GM18499 (cell line): Measurements from ENCODE around the gene CDH23.

Experiments used
- ATAC-seq: cut with Tn5 transposase; IDR thresholded peaks from one replicate; pipeline ENCODE4 v1.9.1; 2021; ENCODE audit warnings: moderate number of reproducible peaks; ENCODE audit not compliant: insufficient read depth, unreplicated experiment

Gene CDH23

GRCh38 chr10:71741029-71741428 is 344.3 kb downstream of the CDH23 start:
- ATAC-seq, result no peak

DNA sequence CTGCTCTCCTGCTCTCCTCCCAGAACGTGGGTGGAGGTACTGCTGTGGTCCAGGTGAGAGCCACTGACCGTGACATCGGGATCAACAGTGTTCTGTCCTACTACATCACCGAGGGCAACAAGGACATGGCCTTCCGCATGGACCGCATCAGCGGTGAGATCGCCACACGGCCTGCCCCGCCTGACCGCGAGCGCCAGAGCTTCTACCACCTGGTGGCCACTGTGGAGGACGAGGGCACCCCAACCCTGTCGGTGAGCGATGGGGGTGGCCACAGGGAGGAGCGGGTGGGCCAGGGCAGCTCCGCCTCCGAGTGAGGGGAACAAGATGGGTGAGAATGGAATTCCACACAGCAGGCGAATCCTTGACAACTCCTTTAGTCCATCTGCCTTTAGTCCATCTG is 345.0 kb downstream of the CDH23 start:
- no peak for ATAC-seq

- no peak for ATAC-seq
Observed at GRCh38 chr10:71742301-71743088, 345.8 kb downstream of the CDH23 start.

- no peak for ATAC-seq
Observed at GRCh38 chr10:71743089-71743838, 346.5 kb downstream of the CDH23 start.

GRCh38 chr10:71743866-71744265 is 347.1 kb downstream of the CDH23 start:
- ATAC-seq, result no peak

DNA sequence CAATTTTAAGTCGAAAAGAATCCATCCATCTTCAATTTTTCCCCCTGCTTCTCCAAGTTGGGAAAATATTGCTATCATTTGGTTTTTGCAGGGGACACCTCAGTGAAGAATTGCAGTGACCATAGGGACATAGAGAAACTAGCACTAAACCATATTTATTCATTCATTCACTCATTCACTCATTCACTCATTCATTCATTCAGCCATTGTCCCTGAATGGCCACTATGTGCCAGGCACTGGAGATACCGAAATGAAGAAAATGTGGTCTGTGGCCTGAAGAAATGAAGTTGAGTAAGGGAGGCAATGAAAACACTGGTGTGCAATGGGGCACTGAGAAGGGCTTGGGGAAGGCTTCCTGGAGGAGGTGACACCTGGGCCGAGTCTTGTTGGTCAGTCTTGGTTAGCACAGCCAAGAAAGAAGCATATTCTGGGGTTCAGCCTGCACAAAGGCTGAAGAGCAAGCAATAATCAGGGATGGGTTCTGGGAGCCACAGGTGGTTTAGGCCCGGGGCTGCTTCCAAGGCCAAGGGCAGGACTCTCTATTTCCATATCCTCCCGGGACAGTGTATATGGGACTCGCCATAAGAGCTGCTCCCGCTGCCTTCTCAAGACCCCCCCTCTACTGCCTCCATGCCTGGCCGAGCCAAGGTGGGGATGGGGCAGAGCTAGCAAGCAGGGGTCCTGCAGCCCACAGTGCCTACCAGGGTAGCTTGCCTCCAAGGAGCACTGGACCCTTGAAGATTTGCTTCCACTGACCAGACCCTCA is 348.4 kb downstream of the CDH23 start:
- no peak for ATAC-seq

- ATAC-seq, result no peak
Observed at GRCh38 chr10:71745664-71746250, 349.0 kb downstream of the CDH23 start.

GRCh38 chr10:71746344-71747037 is 349.8 kb downstream of the CDH23 start:
- ATAC-seq, result no peak

GRCh38 chr10:71747039-71747531 is 350.4 kb downstream of the CDH23 start:
- no peak for ATAC-seq

GRCh38 chr10:71747551-71748523 is 351.1 kb downstream of the CDH23 start:
- no peak for ATAC-seq

- no peak for ATAC-seq
Observed at GRCh38 chr10:71748671-71749191, 352.0 kb downstream of the CDH23 start.

DNA sequence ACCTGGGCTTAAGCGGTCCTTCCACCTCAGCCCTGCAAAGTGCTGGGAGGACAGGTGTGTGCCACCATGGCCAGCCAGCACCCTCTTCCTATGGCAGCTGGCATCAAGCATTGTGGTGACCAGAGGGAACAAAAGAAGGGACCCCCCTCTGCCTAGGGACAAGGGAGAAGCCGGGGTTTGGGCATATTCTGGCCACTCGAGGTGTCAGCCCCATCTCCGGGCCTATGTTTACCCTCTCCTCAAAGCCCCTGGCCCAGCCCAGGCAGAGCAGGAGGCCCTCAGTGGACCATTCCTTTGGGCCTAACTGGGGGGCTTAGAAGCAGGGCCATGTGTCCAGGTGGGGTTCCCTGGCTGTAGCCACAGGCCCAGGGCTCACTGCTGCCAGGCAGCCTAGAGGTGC is 352.7 kb downstream of the CDH23 start:
- ATAC-seq, result no peak

DNA sequence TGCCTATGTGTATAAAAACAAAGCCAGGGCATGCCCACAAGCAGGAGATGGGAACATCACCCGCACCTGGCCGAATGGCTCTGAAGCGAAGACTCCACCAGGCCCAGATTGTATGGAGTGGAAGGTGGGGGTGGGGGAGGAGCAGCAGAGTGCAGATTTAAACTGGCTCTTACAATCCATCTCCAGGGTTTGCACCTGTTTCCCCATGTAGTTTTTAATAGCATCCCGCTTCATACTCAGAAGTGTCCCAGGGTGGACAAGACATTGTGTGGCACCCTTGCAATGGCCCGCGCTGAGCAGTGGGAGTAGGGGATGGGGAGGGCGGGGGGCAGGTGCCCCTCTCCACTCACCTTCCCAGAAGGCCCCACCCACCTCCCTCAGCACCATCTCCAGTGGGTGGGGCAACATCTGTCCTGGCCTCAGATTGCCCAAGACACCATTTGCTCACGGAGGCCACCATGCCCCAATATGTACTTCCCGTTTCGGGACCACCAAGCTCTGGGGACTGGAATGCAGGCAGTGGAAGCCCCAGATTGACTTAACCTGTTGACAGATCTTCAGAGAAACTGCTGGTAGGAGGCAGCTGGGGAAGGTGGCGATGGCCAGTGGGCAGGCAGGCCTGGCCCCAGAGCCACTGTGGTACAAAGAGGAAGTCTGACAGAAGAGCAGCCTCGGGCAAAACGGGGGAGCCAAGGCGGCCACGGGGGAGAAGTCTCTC is 353.6 kb downstream of the CDH23 start:
- no peak for ATAC-seq

- no peak for ATAC-seq
Observed at GRCh38 chr10:71750986-71751385, 354.3 kb downstream of the CDH23 start.

GRCh38 chr10:71751515-71752224 is 354.9 kb downstream of the CDH23 start:
- ATAC-seq, result no peak

- no peak for ATAC-seq
Observed at GRCh38 chr10:71752391-71753090, 355.8 kb downstream of the CDH23 start.
